B cell (primary cell): ENCODE results near the gene NOL12. TPM values are rescaled to one million over a fixed set of nuclear protein-coding genes. Genes with fewer than 3 reads are reported as not detected.

Experiments used
- ATAC-seq: fragments of 200-7000 bp; cut with Tn5 transposase; one replicate; pipeline ENCODE4 v1.10.0; 2021; ENCODE audit warnings: low read depth, mild to moderate bottlenecking, moderate number of reproducible peaks, moderate library complexity
- CTCF ChIA-PET: fragments of 350-600 bp; sonication (Branson Sonifier 250); formaldehyde crosslinking; loops from one replicate; lab custom pipeline; 2021; ENCODE audit warnings: antibody characterized with exemption, inconsistent platforms; lab: Charles Lee
- POLR2A ChIA-PET: fragments of 350-600 bp; sonication (Branson Sonifier 250); formaldehyde crosslinking; loops from one replicate; lab custom pipeline; 2021; ENCODE audit warnings: antibody characterized with exemption; lab: Charles Lee
- DNase-seq: peaks from one replicate; pipeline ENCODE4 v3.0.0; 2013
- H2AFZ ChIP-seq: 2 replicates; pipeline ENCODE4 v1.6.1; 2012; ENCODE audit warnings: mild to moderate bottlenecking, low read depth, low read length; ENCODE audit not compliant: insufficient read depth, poor library complexity, severe bottlenecking
- H3K27ac ChIP-seq, 2 donors: 1 replicate in 1 of 2; 2 replicates in 1 of 2; pipeline ENCODE4 v1.5.1; 2012 to 2013; ENCODE audit warnings: low read length in 2 of 2, mild to moderate bottlenecking in 2 of 2, moderate library complexity in 1 of 2
- H3K27me3 ChIP-seq, 4 experiments: fragments of 200-600 bp in 1 of 4; sonication (generic) in 1 of 4; replicated peaks in 1 of 4; 1 replicate in 2 of 4; 2 replicates in 2 of 4; pipeline versions ENCODE4 v1.6.1 to v1.7.0; 2013 to 2016; ENCODE audit warnings: low read length in 3 of 4, mild to moderate bottlenecking in 2 of 4, mixed read lengths in 1 of 4, moderate library complexity in 1 of 4; ENCODE audit not compliant: insufficient read depth in 4 of 4, control insufficient read depth in 3 of 4; ENCODE audit errors: control extremely low read depth in 1 of 4
- H3K36me3 ChIP-seq, 2 experiments: replicated peaks in 1 of 2; 1 replicate in 1 of 2; 2 replicates in 1 of 2; pipeline versions ENCODE4 v1.6.1 to v1.7.1; 2013; ENCODE audit warnings: low read length in 1 of 2; ENCODE audit not compliant: insufficient read depth in 2 of 2, control insufficient read depth in 1 of 2; ENCODE audit errors: control extremely low read depth in 1 of 2, extremely low read depth in 1 of 2
- H3K4me1 ChIP-seq, 2 donors: fragments of 200-600 bp in 1 of 2; sonication (generic) in 1 of 2; 1 replicate in 1 of 2; 2 replicates in 1 of 2; pipeline versions ENCODE4 v1.5.1 to v1.6.1; 2013 to 2017; ENCODE audit warnings: low read length in 2 of 2; ENCODE audit not compliant: control insufficient read depth in 2 of 2, insufficient read depth in 2 of 2
- H3K4me2 ChIP-seq: replicated peaks from 2 replicates; pipeline ENCODE3; 2012; ENCODE audit warnings: mild to moderate bottlenecking, low read depth, low read length; ENCODE audit not compliant: poor library complexity, severe bottlenecking
- H3K4me3 ChIP-seq, 5 experiments: fragments of 200-600 bp in 1 of 5; sonication (generic) in 1 of 5; 1 replicate in 3 of 5; 2 replicates in 2 of 5; pipeline versions ENCODE4 v1.5.1 to v1.7.0; 2011 to 2016; ENCODE audit warnings: low read length in 4 of 5, mild to moderate bottlenecking in 4 of 5, low read depth in 2 of 5, control low read depth in 1 of 5, moderate library complexity in 1 of 5; ENCODE audit not compliant: insufficient read depth in 1 of 5; ENCODE audit errors: control extremely low read depth in 1 of 5, extremely low read depth in 1 of 5
- H3K79me2 ChIP-seq: fragments of 200-600 bp; sonication (generic); one replicate; pipeline ENCODE4 v1.6.0; 2016; ENCODE audit warnings: low read length; ENCODE audit not compliant: control insufficient read depth, insufficient read depth
- H3K9ac ChIP-seq: fragments of 200-600 bp; sonication (generic); 2 replicates; pipeline ENCODE4 v1.6.1; 2017; ENCODE audit warnings: mild to moderate bottlenecking, low read length, moderate library complexity
- H3K9me3 ChIP-seq, 3 donors: one replicate each; pipeline versions ENCODE4 v1.6.1 to v1.7.1; 2013; ENCODE audit warnings: low read length in 2 of 3; ENCODE audit not compliant: control insufficient read depth in 2 of 3, insufficient read depth in 1 of 3; ENCODE audit errors: control extremely low read depth in 1 of 3
- H4K20me1 ChIP-seq: 2 replicates; pipeline ENCODE4 v1.6.0; 2012; ENCODE audit warnings: mild to moderate bottlenecking, low read length; ENCODE audit not compliant: insufficient read depth, control insufficient read depth, poor library complexity, severe bottlenecking
- H3K27ac Mint-ChIP-seq: one replicate; pipeline ENCODE4 v1.8.0; 2021; ENCODE audit warnings: mixed read lengths
- H3K27me3 Mint-ChIP-seq: one replicate; pipeline ENCODE4 v1.8.0; 2021; ENCODE audit warnings: mixed read lengths
- H3K4me1 Mint-ChIP-seq: one replicate; pipeline ENCODE4 v1.8.0; 2021; ENCODE audit warnings: mixed read lengths
- H3K4me3 Mint-ChIP-seq: one replicate; pipeline ENCODE4 v1.8.0; 2021; ENCODE audit warnings: mixed read lengths
- H3K9me3 Mint-ChIP-seq: one replicate; pipeline ENCODE4 v1.8.0; 2022; ENCODE audit warnings: mixed read lengths; ENCODE audit not compliant: insufficient read depth
- CTCF ChIP-seq: fragments of 200-600 bp; IDR thresholded peaks from one replicate; pipeline ENCODE4 v1.8.0; 2022; ENCODE audit warnings: antibody characterized with exemption, mild to moderate bottlenecking
- EZH2 ChIP-seq: IDR thresholded peaks from 2 replicates; pipeline ENCODE4 v1.6.1; 2012; ENCODE audit warnings: borderline replicate concordance, low read depth, mild to moderate bottlenecking, moderate library complexity, low read length; ENCODE audit not compliant: insufficient read depth, poor library complexity, severe bottlenecking
- WGBS: methylation state at CpG from one replicate; pipeline ENCODE4 v1.1.5; 2013; ENCODE audit warnings: missing lambda C conversion rate; ENCODE audit not compliant: insufficient coverage; 5-methylcytosine and 5-hydroxymethylcytosine counted together
- intact Hi-C: fragments of 100-400 bp; cut with micrococcal nuclease; formaldehyde crosslinking; loops from one replicate; pipeline ENCODE4 v1.10.0; 2022
- polyA plus RNA-seq: library from polyadenylated mRNA; depleted of rRNA; stranded (reverse); fragments of >200 nt; gene quantifications from 2 replicates; pipeline ENCODE4 v1.2.3, GENCODE V29; 2012
- total RNA-seq, 2 donors: library from RNA; stranded (reverse); fragments of 120-200 nt in 1 of 2; gene quantifications; 1 replicate in 1 of 2; 2 replicates in 1 of 2; pipeline versions ENCODE4 v1.2.3 to v1.2.4, GENCODE V29; 2013 to 2022

The NOL12 gene
- total and polyA plus RNA-seq, 2 donors (not counting 1 experiment from before 2014, with no cell fraction given): 34.7 to 43.1 TPM

GRCh38 chr22:37663521-37664140 lies 22.5 kb upstream of the NOL12 start:
- H3K27ac Mint-ChIP-seq: no peak overlapping the region
- peaks cover 0 to 18% of the 10 kb centered on the region in 2 experiments for H3K36me3 ChIP-seq

More at GRCh38 chr22:37663521-37664140, 22.5 kb upstream of the NOL12 start:
- Histone ChIP-seq H3K27me3 (no peaks in the 10 kb centered on the region), H3K9ac (no peak overlapping the region), H3K4me1 (peaks cover 31 to 40% of the 10 kb centered on the region in 2 donors), H3K4me2 (no peak overlapping the region), H3K27ac (no peak overlapping the region), H3K79me2 (peaks cover 48% of the 10 kb centered on the region), H2AFZ (no peak overlapping the region), H3K4me3 (no peak overlapping the region), H3K9me3 (no peaks in the 10 kb centered on the region), H4K20me1 (peaks cover 8% of the 10 kb centered on the region)
- ATAC-seq: no peak
- ChIA-PET CTCF (interaction anchor here (1.3 to 22.6 kb wide), 4 partner anchors 8 to 198 kb away, joined by 4 to 462 read pairs (median 87); partner anchors contain the start of genes LGALS1 and NOL12), POLR2A (interaction anchor here (0.7 to 1.3 kb wide), 4 partner anchors 9 to 46 kb away, joined by 3 to 7 read pairs (median 4); partner anchors contain the start of gene LGALS1)
- peak overlapping the region; percentile 3 for H3K4me3 Mint-ChIP-seq
- TF ChIP-seq CTCF: no peak
- TF ChIP-seq EZH2: no peak
- peaks cover 36% of the 10 kb centered on the region for H3K4me1 Mint-ChIP-seq
- intact Hi-C loops: no loop called here
- no peaks in the 10 kb centered on the region for H3K27me3 Mint-ChIP-seq
- no peaks in the 10 kb centered on the region for H3K9me3 Mint-ChIP-seq
- 85% methylated on average over 11 of the region's 16 CpGs for WGBS
- DNase-seq: no peak
